Measurements from ENCODE around the gene EML1.

- TF ChIP-seq POLR2A (IDR thresholded peaks at IDR 0.05; ENCODE audit: extremely low read depth, insufficient read length) (no peak), CTCF (IDR thresholded peaks at IDR 0.05; ENCODE audit: low read depth, low read length) (no peak)
Observed at GRCh38 chr14:99976021-99976420, 182.8 kb downstream of the EML1 start.

All from NB4 (cell line).